ENCODE measurements around the gene MYO18A.
A peak's percentile ranks its signal among the peaks of the same experiment; 100 is the strongest.

The MYO18A gene

DNA sequence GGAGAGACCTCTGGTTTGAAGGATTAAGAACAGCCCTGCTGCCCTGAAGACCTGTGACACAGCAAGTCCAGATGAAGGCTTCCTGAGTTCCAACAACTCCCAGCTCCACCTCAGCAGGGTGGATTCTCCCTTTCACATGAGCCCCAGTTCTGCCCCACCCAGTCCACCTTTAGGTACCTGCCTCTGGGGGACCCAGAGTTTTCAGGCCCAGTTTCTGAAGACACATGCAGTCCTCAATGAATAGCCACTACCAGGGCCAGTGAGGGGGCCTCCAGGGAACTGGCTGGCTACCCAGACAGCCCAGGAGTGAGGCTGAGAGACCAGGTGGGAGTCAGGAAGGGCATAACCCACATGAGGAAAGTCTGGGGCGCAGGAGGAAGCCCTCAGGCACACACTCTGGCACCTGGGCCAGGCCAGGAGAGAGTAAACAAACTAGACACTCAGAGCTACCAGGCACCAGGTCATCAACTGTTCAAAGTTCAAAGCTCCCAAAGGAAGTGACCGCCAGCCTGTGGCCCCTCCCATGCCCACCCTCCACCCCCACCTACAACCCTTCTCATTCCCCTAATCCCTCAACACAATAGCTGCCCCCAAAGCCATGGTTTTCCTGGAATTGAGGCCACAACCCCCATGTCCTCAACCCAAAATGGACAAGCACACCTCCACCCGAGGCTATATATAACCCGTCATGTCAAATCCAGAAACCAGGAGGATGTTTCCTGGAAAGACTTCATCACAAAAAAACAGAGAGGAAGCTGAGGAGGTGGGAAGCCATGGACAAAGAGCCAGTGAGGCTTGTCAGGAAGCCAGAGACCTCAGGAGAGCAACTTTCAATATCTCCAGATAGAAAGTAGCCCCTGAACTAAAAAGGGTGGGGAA lies 2.1 kb downstream of the MYO18A start:
- no peak overlapping the region for H3K4me3 ChIP-seq (ENCODE audit: low read depth, low read length)
- TF ChIP-seq, protein P1, sequence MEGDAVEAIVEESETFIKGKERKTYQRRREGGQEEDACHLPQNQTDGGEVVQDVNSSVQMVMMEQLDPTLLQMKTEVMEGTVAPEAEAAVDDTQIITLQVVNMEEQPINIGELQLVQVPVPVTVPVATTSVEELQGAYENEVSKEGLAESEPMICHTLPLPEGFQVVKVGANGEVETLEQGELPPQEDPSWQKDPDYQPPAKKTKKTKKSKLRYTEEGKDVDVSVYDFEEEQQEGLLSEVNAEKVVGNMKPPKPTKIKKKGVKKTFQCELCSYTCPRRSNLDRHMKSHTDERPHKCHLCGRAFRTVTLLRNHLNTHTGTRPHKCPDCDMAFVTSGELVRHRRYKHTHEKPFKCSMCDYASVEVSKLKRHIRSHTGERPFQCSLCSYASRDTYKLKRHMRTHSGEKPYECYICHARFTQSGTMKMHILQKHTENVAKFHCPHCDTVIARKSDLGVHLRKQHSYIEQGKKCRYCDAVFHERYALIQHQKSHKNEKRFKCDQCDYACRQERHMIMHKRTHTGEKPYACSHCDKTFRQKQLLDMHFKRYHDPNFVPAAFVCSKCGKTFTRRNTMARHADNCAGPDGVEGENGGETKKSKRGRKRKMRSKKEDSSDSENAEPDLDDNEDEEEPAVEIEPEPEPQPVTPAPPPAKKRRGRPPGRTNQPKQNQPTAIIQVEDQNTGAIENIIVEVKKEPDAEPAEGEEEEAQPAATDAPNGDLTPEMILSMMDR (IDR thresholded peaks at IDR 0.05; ENCODE audit: borderline replicate concordance, insufficient read depth, low read depth, low read length): no peak

DNA sequence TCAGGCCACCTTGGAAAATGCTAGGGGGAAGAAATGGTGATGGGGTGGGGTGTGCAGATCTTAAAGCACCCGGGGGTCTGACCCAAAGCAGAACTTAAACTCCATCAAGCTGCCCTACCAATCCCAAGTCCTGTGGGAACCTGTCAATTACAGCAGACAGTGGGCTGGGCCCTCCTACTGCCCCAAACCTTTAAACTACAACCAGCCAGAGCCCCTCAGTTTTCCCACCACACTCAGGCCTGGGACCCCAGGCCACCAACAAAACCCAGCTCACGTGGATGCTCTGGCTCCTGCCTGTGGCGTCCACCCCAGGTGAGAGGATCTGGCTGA lies 2.7 kb downstream of the MYO18A start:
- TF ChIP-seq, protein P1 (IDR thresholded peaks at IDR 0.05; ENCODE audit: borderline replicate concordance, insufficient read depth, low read depth, low read length): no peak
- H3K4me3 ChIP-seq (ENCODE audit: low read depth, low read length): no peak overlapping the region

DNA sequence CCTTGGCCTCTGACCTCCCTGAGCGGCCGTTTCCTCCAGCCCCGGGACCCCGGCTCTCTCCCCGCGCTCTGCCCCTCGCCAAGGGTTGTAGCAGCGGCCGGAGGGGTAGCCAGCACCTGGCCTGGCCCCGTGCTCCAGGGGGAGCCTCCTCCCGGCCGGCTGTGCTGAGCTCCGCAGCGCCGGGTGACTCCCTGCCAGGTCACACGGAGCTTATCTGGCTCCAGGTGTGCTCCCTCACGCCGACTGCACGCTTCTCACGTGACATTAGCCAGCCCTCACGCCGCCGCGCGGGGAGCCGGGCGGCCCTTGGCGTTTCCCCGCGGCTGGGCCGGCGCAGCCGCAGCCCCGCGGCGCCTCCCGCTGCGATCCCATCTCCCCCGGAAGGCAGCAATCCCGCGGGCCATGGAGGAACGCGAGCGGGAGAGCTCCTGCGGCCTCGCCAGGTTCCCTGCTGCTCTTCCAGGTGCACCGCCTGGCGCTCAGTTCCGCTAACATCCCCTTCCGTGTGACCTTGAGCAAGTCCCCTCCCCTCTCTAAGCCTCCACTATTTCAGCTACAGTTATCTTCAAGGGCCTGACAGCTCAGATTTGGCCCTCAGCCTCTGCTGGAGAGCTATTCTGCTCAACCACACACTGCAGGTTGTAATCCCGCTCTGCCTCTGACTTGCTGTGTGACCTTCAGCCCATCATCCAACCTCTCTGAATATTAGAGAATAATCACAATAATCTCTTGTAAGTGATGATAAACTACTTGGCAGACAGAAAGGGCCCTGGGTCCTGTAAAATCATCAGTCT lies 3.4 kb downstream of the MYO18A start:
- H3K4me3 ChIP-seq (ENCODE audit: low read depth, low read length): peak overlapping the region; percentile 55
- TF ChIP-seq, protein P1 (IDR thresholded peaks at IDR 0.05; ENCODE audit: borderline replicate concordance, insufficient read depth, low read depth, low read length): no peak

DNA sequence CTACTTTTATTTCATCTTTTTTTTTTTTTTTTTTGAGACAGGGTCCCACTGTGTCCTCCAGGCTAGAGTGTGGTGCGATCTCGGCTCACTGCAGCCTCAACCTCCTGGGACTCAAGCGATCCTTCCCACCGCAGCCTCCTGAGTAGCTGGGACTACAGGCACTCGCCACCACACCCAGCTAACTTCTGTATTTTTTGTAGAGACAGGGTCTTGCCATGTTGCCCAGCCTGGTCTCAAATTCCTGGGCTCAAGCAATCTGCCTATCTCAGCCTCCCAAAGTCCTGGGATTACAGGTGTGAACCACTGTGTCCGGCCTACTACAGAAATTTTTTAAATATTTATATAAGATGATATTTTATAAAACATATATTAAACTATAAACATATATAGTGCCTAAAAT lies 4.8 kb downstream of the MYO18A start:
- H3K4me3 ChIP-seq (ENCODE audit: low read depth, low read length): no peak overlapping the region
- TF ChIP-seq, protein P1 (IDR thresholded peaks at IDR 0.05; ENCODE audit: borderline replicate concordance, insufficient read depth, low read depth, low read length): no peak

DNA sequence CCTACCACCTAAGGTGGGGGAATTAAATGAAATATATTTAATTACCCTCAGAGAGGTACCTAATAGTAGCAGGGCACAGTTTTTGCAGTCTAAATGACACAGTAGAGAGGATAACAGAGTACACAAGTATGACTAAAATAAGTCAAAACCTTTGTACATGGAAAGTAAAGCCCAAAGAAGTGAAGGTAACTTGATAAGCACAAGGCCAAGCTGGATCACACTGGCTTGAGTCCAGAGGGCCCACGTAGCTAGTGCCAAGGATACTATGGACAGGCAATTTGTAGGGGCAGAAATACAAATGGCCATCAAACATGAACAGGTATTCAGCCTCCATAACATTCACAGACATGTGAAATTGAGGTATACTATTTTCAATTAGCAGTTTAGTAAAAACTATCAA lies 7.6 kb downstream of the MYO18A start:
- TF ChIP-seq, protein P1 (IDR thresholded peaks at IDR 0.05; ENCODE audit: borderline replicate concordance, insufficient read depth, low read depth, low read length): no peak
- H3K4me3 ChIP-seq (ENCODE audit: low read depth, low read length): no peak overlapping the region

DNA sequence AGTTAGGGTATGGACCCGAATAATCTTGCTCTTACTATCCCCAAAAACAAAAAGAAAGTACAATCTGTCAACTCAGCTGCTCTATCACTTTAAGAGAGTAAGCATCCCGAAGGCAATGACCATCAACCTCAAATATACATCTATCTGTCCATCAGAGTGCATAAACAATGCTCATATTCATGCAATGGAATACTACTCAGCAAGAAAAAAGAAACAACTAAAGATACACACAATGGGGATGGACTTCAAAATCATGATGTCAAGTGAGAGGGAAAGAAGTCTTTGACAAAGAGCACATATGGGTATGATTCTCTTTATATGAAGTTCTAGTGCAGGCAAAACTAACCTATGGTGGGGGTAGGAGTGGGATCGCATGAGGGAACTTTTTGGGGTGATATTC lies 9.5 kb downstream of the MYO18A start:
- H3K4me3 ChIP-seq (ENCODE audit: low read depth, low read length): no peak overlapping the region
- TF ChIP-seq, protein P1 (IDR thresholded peaks at IDR 0.05; ENCODE audit: borderline replicate concordance, insufficient read depth, low read depth, low read length): no peak
